HG03103 (cell line): ENCODE measurements around the gene TSEN2.

Source experiments
- ATAC-seq: cut with Tn5 transposase; IDR thresholded peaks from one replicate; pipeline ENCODE4 v1.9.1; 2021; ENCODE audit warnings: low read depth; ENCODE audit not compliant: unreplicated experiment

Gene TSEN2

DNA sequence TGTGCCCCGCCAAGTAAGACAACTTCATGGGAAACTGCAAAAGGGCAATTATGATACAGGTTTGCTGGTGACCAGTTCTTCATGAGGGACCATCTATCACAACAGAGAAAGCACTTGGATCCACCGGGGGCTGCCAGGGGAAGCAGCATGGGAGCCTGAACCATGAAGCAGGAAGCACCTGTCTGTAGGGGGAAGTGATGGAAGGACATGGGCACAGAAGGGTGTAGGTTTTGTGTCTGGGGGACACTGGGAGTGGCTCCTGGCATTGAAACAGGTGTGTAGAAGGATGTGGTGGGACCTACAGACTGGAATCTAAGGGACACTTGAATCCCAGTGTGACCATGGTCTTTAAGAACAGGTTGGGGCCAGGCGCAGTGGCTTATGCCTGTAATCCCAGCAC, 95.2 kb downstream of the TSEN2 start:
- no peak for ATAC-seq

GRCh38 chr3:12579905-12580304, 95.6 kb downstream of the TSEN2 start:
- ATAC-seq = no peak

- no peak for ATAC-seq
These were observed 98.5 kb downstream of the TSEN2 start for GRCh38 chr3:12582730-12583129.
